Lower leg skin (tissue), 4 donors: ENCODE measurements around the gene NECAP2. TPM values are rescaled to one million over a fixed set of nuclear protein-coding genes. Genes with fewer than 3 reads are reported as not detected.

Experiments used
- DNase-seq, 2 donors: peaks; one replicate each; pipeline ENCODE4 v3.0.0-alpha.2; 2019; ENCODE audit warnings: low spot score in 2 of 2
- H3K4me3 ChIP-seq: fragments of 200-600 bp; sonication (generic); 2 replicates; pipeline ENCODE4 v1.5.1; 2017; ENCODE audit warnings: mild to moderate bottlenecking, low read depth; ENCODE audit not compliant: poor library complexity, severe bottlenecking
- POLR2A ChIP-seq, 2 donors: fragments of 450-650 bp; IDR thresholded peaks; one replicate each; pipeline ENCODE4 v1.6.1; 2016 to 2017; ENCODE audit warnings: antibody characterized with exemption in 2 of 2, mild to moderate bottlenecking in 1 of 2, moderate library complexity in 1 of 2
- WGBS, 2 donors: methylation state at CpG; one replicate each; pipeline ENCODE4 v1.1.5; 2018; 5-methylcytosine and 5-hydroxymethylcytosine counted together
- intact Hi-C: fragments of 100-400 bp; cut with DNase I; formaldehyde crosslinking; loops from one replicate; pipeline ENCODE4 v1.15.0; 2023; ENCODE audit warnings: low total_unique reads
- total RNA-seq, 4 donors: library from RNA; depleted of rRNA; stranded (reverse); fragments of >200 nt; gene quantifications; one replicate each; pipeline ENCODE4 v1.1.0, GENCODE V29; 2016
- TF ChIP-seq, protein P1 (sequence below), 3 donors: fragments of 450-650 bp; IDR thresholded peaks; one replicate each; pipeline ENCODE4 v1.5.1; 2016; ENCODE audit warnings: antibody characterized with exemption in 3 of 3, mild to moderate bottlenecking in 3 of 3, moderate library complexity in 2 of 3

The NECAP2 gene
- total RNA-seq, 4 donors from 2014 or later, result 74.7 to 108 (median 87.5) TPM

DNA sequence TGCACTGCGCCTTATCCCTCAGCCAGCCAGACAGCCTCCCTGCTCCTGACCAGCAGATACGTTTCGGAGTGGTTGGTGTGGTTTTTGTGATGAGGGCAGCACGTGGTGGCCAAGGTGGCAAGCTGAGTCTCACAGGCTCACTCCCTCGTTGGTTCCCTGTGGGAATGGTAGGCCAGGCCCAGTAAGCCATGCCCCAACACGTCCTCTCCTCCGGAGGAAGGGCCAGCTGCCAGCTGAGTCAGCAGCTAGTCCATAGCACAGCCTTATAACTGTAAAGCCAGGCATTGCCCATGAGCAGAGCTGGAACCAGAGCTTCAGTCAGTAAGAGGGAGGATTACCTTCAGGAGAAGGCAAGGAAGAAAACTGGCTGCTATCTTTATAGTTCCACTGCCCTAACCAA, 43.9 kb upstream of the NECAP2 start:
- no peak for TF ChIP-seq POLR2A (IDR thresholded peaks at IDR 0.05)
- TF ChIP-seq, protein P1, sequence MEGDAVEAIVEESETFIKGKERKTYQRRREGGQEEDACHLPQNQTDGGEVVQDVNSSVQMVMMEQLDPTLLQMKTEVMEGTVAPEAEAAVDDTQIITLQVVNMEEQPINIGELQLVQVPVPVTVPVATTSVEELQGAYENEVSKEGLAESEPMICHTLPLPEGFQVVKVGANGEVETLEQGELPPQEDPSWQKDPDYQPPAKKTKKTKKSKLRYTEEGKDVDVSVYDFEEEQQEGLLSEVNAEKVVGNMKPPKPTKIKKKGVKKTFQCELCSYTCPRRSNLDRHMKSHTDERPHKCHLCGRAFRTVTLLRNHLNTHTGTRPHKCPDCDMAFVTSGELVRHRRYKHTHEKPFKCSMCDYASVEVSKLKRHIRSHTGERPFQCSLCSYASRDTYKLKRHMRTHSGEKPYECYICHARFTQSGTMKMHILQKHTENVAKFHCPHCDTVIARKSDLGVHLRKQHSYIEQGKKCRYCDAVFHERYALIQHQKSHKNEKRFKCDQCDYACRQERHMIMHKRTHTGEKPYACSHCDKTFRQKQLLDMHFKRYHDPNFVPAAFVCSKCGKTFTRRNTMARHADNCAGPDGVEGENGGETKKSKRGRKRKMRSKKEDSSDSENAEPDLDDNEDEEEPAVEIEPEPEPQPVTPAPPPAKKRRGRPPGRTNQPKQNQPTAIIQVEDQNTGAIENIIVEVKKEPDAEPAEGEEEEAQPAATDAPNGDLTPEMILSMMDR (IDR thresholded peaks at IDR 0.05), result no peak
- H3K4me3 ChIP-seq, result no peak overlapping the region
- DNase-seq, result peak in 1 of 2 donors; percentile 67
- intact Hi-C loops, result no loop called here
- WGBS, 2 donors, result 23 to 63% methylated on average over 7 of the region's 7 CpGs

DNA sequence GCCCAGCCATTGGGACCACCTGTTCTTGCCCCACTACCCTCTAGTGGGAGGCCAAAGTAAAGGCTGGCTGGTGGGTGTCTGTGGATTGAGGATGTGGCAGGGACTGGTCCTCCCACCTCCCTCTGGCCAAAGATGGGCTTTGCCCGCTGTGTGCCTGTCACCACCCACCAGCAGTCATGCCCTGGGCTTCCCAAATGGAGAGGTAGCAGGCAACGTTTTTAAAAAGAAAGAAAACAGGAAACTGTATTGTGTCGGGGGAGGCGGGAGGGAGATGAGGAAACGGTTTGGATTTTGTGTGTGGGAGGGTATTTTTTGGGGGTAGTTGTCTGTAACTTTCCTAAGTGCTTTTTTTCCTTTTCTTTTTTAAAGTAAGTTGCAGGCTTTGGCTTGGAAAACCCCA, 43.4 kb upstream of the NECAP2 start:
- TF ChIP-seq POLR2A (IDR thresholded peaks at IDR 0.05), result no peak
- TF ChIP-seq, protein P1 (IDR thresholded peaks at IDR 0.05), result no peak

DNA sequence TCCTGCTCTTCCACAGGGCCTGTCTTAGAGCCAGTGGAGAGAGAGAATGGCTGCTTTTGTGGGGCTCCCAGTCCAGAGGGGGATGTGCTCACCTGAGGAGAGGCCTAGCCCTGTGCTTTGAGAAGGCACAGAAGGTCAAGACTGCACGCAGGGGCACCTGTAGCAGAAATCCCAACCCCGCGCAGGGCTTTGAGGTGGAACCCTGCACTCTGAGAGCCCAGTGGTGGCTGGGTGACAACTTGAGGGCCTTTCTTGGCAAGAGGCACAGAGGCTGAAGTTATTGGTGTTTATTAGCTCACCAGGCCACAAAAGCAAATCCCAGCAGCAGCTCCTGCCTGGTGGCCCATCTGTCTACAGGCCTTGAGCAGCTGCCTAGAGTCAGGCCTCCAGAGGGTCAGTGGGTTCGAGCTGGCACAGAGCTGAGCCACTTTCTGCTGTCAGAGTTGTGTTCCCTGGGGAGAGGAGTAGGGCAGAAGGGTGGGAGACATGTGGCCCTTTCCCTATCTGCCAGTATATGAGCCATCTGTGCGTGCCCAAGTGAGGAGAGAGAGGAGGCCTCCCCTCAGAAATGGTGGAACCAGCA, 42.1 kb upstream of the NECAP2 start:
- DNase-seq, result no peak
- no peak overlapping the region for H3K4me3 ChIP-seq
- TF ChIP-seq POLR2A (IDR thresholded peaks at IDR 0.05), result no peak
- TF ChIP-seq, protein P1 (IDR thresholded peaks at IDR 0.05), result no peak
- WGBS, 2 donors, result 90 to 95% methylated on average over 3 to 5 of the region's 5 CpGs
- intact Hi-C loops, result no loop called here

More for the DNA sequence above, 43.4 kb upstream of the NECAP2 start:
- no peak overlapping the region for H3K4me3 ChIP-seq
- 64 to 70% methylated on average over 5 of the region's 5 CpGs for WGBS, 2 donors
- no peak for DNase-seq
- intact Hi-C loops, result no loop called here

DNA sequence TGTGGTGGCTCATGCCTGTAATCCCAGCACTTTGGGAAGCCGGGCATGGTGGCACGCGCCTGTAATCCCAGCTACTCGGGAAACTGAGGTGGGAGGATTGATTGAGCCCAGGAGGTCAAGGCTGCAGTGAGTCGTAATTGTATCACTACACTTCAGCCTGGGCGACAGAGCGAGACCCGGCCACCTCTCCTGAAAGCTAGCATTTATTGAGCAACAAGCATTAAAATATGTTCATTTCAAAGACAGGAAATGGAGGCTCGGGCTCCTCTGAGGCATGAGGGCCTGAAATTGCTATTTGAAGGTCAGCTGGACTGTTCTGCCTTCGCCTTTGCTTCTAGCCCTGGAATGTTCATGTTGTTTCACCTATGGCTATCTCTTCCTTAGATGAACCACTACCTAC, 37.8 kb upstream of the NECAP2 start:
- intact Hi-C loops, result no loop called here
- no peak for TF ChIP-seq POLR2A (IDR thresholded peaks at IDR 0.05)
- TF ChIP-seq, protein P1 (IDR thresholded peaks at IDR 0.05), result no peak
- no peak overlapping the region for H3K4me3 ChIP-seq
- DNase-seq, result no peak
- WGBS, 2 donors, result 85 to 89% methylated on average over 10 of the region's 10 CpGs

DNA sequence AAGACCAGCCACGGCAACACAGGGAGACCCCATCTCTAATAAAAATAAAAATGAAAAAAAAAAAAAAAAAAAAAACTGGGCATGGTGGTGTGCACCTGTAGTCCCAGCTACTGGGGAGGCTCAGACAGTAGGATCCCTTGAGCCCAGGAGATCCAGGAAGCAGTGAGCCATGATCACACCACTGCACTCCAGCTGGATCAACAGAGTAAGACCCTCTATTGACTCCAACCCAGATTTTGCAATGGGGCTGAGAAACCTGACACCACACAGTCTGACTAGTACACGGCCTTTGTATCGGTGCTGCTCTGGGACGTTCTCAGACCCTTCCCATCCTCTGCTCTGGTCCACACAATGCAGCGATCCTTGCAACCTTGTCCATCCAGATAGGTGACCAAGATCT, 35.1 kb upstream of the NECAP2 start:
- intact Hi-C loops, result loop anchor here (2.0 kb wide), 1 partner anchor 13 kb away; no protein-coding TSS in a partner anchor
- no peak for DNase-seq
- TF ChIP-seq, protein P1 (IDR thresholded peaks at IDR 0.05), result no peak
- no peak for TF ChIP-seq POLR2A (IDR thresholded peaks at IDR 0.05)
- H3K4me3 ChIP-seq, result no peak overlapping the region
- 78 to 79% methylated on average over 5 of the region's 5 CpGs for WGBS, 2 donors

DNA sequence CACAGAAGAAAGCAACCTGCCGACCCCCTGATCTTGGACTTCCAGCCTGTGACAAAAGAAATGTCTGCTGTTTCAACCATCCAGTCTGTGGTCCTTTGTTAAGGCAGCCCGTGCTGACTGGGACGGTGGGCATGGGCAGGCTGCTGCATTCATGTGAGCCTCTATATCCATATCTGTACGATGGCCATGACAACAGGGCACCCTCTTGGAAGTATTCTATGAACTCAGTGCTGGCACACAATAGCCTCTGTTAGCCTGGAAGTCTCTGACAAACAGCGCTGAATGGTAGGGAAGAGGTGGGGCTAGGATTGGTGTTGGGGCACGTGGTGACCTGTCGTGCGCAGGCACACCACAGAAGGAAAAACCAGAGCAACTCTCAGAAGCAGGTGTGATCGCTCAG, 33.7 kb upstream of the NECAP2 start:
- TF ChIP-seq, protein P1 (IDR thresholded peaks at IDR 0.05), result no peak
- no peak for TF ChIP-seq POLR2A (IDR thresholded peaks at IDR 0.05)

More for the DNA sequence above, 33.7 kb upstream of the NECAP2 start:
- no peak overlapping the region for H3K4me3 ChIP-seq
- 68 to 78% methylated on average over 9 of the region's 9 CpGs for WGBS, 2 donors
- DNase-seq, result no peak
- intact Hi-C loops, result no loop called here
